PC-9 (cell line): ENCODE data around the gene CCT3.

ENCODE experiments used
- EZH2 ChIP-seq: fragments of 200-600 bp; sonication (generic); IDR thresholded peaks from 2 replicates; pipeline ENCODE4 v1.8.0; 2017; ENCODE audit warnings: antibody characterized with exemption, low read depth
- TF ChIP-seq, protein P1 (sequence below): fragments of 200-600 bp; sonication (generic); conservative IDR thresholded peaks from 2 replicates; pipeline ENCODE4 v1.6.1; 2017; ENCODE audit warnings: mixed run types, antibody characterized with exemption, mild to moderate bottlenecking, moderate library complexity

DNA sequence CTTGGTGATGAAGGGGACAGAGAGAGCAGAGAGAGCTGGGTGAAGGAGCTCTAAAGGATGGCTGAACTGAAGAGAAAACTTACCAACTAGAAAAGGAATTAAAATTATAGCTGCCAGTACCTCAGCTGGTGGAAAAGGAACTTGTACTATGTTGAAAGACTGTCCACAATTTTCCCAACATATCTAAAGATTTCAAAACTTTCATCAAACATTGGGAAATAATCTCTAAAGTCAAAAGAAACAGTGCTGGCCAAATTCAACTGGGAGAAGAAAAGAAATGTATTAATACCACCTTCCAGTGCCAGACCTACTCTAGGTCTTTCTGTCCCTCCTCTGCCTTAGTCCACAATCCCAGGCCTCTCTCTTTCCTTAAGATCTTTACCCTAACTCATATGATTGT lies 61.6 kb downstream of the CCT3 start:
- no peak for TF ChIP-seq EZH2
- TF ChIP-seq, protein P1, sequence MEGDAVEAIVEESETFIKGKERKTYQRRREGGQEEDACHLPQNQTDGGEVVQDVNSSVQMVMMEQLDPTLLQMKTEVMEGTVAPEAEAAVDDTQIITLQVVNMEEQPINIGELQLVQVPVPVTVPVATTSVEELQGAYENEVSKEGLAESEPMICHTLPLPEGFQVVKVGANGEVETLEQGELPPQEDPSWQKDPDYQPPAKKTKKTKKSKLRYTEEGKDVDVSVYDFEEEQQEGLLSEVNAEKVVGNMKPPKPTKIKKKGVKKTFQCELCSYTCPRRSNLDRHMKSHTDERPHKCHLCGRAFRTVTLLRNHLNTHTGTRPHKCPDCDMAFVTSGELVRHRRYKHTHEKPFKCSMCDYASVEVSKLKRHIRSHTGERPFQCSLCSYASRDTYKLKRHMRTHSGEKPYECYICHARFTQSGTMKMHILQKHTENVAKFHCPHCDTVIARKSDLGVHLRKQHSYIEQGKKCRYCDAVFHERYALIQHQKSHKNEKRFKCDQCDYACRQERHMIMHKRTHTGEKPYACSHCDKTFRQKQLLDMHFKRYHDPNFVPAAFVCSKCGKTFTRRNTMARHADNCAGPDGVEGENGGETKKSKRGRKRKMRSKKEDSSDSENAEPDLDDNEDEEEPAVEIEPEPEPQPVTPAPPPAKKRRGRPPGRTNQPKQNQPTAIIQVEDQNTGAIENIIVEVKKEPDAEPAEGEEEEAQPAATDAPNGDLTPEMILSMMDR, result no peak
